GM23338 (cell line): Measurements from ENCODE around the gene HIVEP2. TPM values are rescaled to one million over a fixed set of nuclear protein-coding genes. Genes with fewer than 3 reads are reported as not detected.

Experiments
- ATAC-seq: fragments of 200-7000 bp; cut with Tn5 transposase; 3 replicates; pipeline ENCODE4 v1.9.1; 2020
- DNase-seq: peaks from one replicate; pipeline ENCODE4 v3.0.0-alpha.2; 2015; ENCODE audit warnings: low spot score
- H2AFZ ChIP-seq: fragments of 200-600 bp; sonication (generic); 2 replicates; pipeline ENCODE4 v1.8.0; 2016; ENCODE audit warnings: antibody characterized with exemption, mild to moderate bottlenecking, moderate library complexity
- H3F3A ChIP-seq: fragments of 200-600 bp; sonication (generic); replicated peaks from 2 replicates; pipeline ENCODE4 v1.8.0; 2017; ENCODE audit warnings: antibody characterized with exemption, mixed run types, low read depth
- H3K27ac ChIP-seq: fragments of 200-600 bp; sonication (generic); 2 replicates; pipeline ENCODE4 v1.6.1; 2016; ENCODE audit warnings: low read depth
- H3K27me3 ChIP-seq: fragments of 200-600 bp; sonication (generic); 2 replicates; pipeline ENCODE4 v1.8.0; 2016; ENCODE audit warnings: mild to moderate bottlenecking, mixed run types, moderate library complexity; ENCODE audit not compliant: insufficient read depth
- H3K36me3 ChIP-seq: fragments of 200-600 bp; sonication (generic); 2 replicates; pipeline ENCODE4 v1.8.0; 2016; ENCODE audit warnings: mild to moderate bottlenecking; ENCODE audit not compliant: insufficient read depth
- H3K4me1 ChIP-seq: fragments of 200-600 bp; sonication (generic); 2 replicates; pipeline ENCODE4 v1.8.0; 2016; ENCODE audit warnings: mild to moderate bottlenecking, moderate library complexity; ENCODE audit not compliant: insufficient read depth
- H3K4me2 ChIP-seq: fragments of 200-600 bp; sonication (generic); 2 replicates; pipeline ENCODE4 v1.7.1; 2017; ENCODE audit warnings: mixed run types
- H3K4me3 ChIP-seq: fragments of 200-600 bp; sonication (generic); 2 replicates; pipeline ENCODE4 v1.6.1; 2016; ENCODE audit warnings: mixed run types
- H3K79me2 ChIP-seq: fragments of 200-600 bp; sonication (generic); replicated peaks from 2 replicates; pipeline ENCODE4 v1.8.0; 2017; ENCODE audit warnings: mild to moderate bottlenecking; ENCODE audit not compliant: insufficient read depth
- H3K9me2 ChIP-seq: fragments of 200-600 bp; sonication (generic); 2 replicates; pipeline ENCODE4 v1.8.0; 2017; ENCODE audit not compliant: insufficient read depth
- H4K20me1 ChIP-seq: fragments of 200-600 bp; sonication (generic); replicated peaks from 2 replicates; pipeline ENCODE4 v1.8.0; 2017; ENCODE audit warnings: mild to moderate bottlenecking; ENCODE audit not compliant: insufficient read depth
- H3K27ac Mint-ChIP-seq: 2 replicates; pipeline ENCODE4 v1.8.0; 2020; ENCODE audit warnings: inconsistent platforms, mild to moderate bottlenecking, moderate library complexity, mixed read lengths
- H3K27me3 Mint-ChIP-seq: 3 replicates; pipeline ENCODE4 v1.8.0; 2022; ENCODE audit warnings: low read depth, mild to moderate bottlenecking, moderate library complexity, mixed read lengths, inconsistent platforms; ENCODE audit not compliant: insufficient read depth, poor library complexity
- H3K36me3 Mint-ChIP-seq: 3 replicates; pipeline ENCODE4 v1.8.0; 2021; ENCODE audit warnings: low read depth, mild to moderate bottlenecking, inconsistent platforms, moderate library complexity, mixed read lengths
- H3K4me1 Mint-ChIP-seq: 3 replicates; pipeline ENCODE4 v1.8.0; 2020; ENCODE audit warnings: mild to moderate bottlenecking, inconsistent platforms, mixed read lengths
- H3K4me3 Mint-ChIP-seq: 3 replicates; pipeline ENCODE4 v1.8.0; 2021; ENCODE audit warnings: moderate library complexity, mild to moderate bottlenecking, inconsistent platforms, mixed read lengths
- H3K9me3 Mint-ChIP-seq: 3 replicates; pipeline ENCODE4 v1.8.0; 2020; ENCODE audit warnings: moderate library complexity, mild to moderate bottlenecking, inconsistent platforms, mixed read lengths
- CREB1 ChIP-seq: fragments of 250-450 bp; sonication (Bioruptor Pico); IDR thresholded peaks from 2 replicates; pipeline ENCODE4 v1.5.0; 2020; ENCODE audit warnings: low read depth, mild to moderate bottlenecking, moderate library complexity
- CTCF ChIP-seq, 2 experiments: fragments of 200-600 bp in 1 of 2; sonication (generic) in 1 of 2; conservative IDR thresholded peaks; 2 replicates each; pipeline versions ENCODE4 v1.5.1 to v1.6.1; 2016 to 2017; ENCODE audit warnings: antibody characterized with exemption in 2 of 2, low read depth in 2 of 2, mild to moderate bottlenecking in 2 of 2, moderate library complexity in 1 of 2
- ETS1 ChIP-seq: IDR thresholded peaks from 2 replicates; pipeline ENCODE4 v1.6.1; 2016; ENCODE audit warnings: antibody characterized with exemption
- EZH2 ChIP-seq: fragments of 200-600 bp; sonication (generic); IDR thresholded peaks from one replicate; pipeline ENCODE4 v1.8.0; 2017; ENCODE audit warnings: antibody characterized with exemption, mild to moderate bottlenecking, low read depth; ENCODE audit not compliant: unreplicated experiment
- EZH2phosphoT487 ChIP-seq: fragments of 200-600 bp; sonication (generic); IDR thresholded peaks from one replicate; pipeline ENCODE4 v1.8.1; 2018; ENCODE audit warnings: antibody characterized with exemption; ENCODE audit not compliant: unreplicated experiment
- JUNB ChIP-seq: IDR thresholded peaks from one replicate; pipeline ENCODE4 v1.6.1; 2016; ENCODE audit warnings: antibody characterized with exemption; ENCODE audit not compliant: unreplicated experiment
- NANOG ChIP-seq: IDR thresholded peaks from 2 replicates; pipeline ENCODE4 v1.6.1; 2016; ENCODE audit warnings: antibody characterized with exemption, borderline replicate concordance
- POLR2AphosphoS5 ChIP-seq: IDR thresholded peaks from 2 replicates; pipeline ENCODE4 v1.6.1; 2016; ENCODE audit warnings: antibody characterized with exemption, low read depth
- REST ChIP-seq: IDR thresholded peaks from one replicate; pipeline ENCODE4 v1.6.1; 2018; ENCODE audit warnings: antibody characterized with exemption; ENCODE audit not compliant: unreplicated experiment
- STAT1 ChIP-seq: IDR thresholded peaks from one replicate; pipeline ENCODE4 v1.6.1; 2016; ENCODE audit warnings: antibody characterized with exemption; ENCODE audit not compliant: unreplicated experiment
- ZNF114 ChIP-seq: fragments of 250-450 bp; sonication (Bioruptor Pico); IDR thresholded peaks from 2 replicates; pipeline ENCODE4 v1.5.0; 2020; ENCODE audit warnings: mild to moderate bottlenecking, moderate library complexity
- ZNF331 ChIP-seq: fragments of 250-450 bp; sonication (Bioruptor Pico); IDR thresholded peaks from 2 replicates; pipeline ENCODE4 v1.5.0; 2020; ENCODE audit warnings: low read depth, mild to moderate bottlenecking, moderate library complexity
- ZNF462 ChIP-seq: fragments of 250-450 bp; sonication (Bioruptor Pico); IDR thresholded peaks from 2 replicates; pipeline ENCODE4 v1.5.0; 2020; ENCODE audit warnings: mild to moderate bottlenecking, moderate library complexity
- polyA plus RNA-seq: library from polyadenylated mRNA; unstranded; fragments of >200 nt; fragmentation: Nextera tagmentation; extraction: Ambion mirVana; gene quantifications from 2 replicates; pipeline ENCODE4 v1.2.1, GENCODE V29; 2016
- total RNA-seq: library from RNA; depleted of rRNA; stranded (reverse); fragments of >200 nt; shearing (Covaris generic); gene quantifications from 2 replicates; pipeline ENCODE4 v1.2.3, GENCODE V29; 2014

The HIVEP2 gene
- total and polyA plus RNA-seq, 2 experiments from 2014 or later, result 1.5 to 7.4 TPM

- Mint-ChIP-seq H3K4me1 (peaks cover 9% of the 10 kb centered on the region), H3K27ac (no peak overlapping the region), H3K9me3 (no peaks in the 10 kb centered on the region; the same call in 2 of the 3 replicates), H3K36me3 (no peaks in the 10 kb centered on the region), H3K27me3 (peaks cover 7% of the 10 kb centered on the region), H3K4me3 (no peak overlapping the region)
- Histone ChIP-seq H3K4me2 (no peak overlapping the region), H4K20me1 (no peaks in the 10 kb centered on the region), H3K27ac (no peak overlapping the region), H3F3A (no peaks in the 10 kb centered on the region), H3K4me1 (0 out of 2 replicates have a peak, but pooled peaks cover 5% of the 10 kb centered on the region), H3K79me2 (no peaks in the 10 kb centered on the region), H2AFZ (no peak overlapping the region), H3K9me2 (peaks cover 11% of the 10 kb centered on the region; the same call in 1 of the 2 replicates), H3K4me3 (no peak overlapping the region), H3K27me3 (no peaks in the 10 kb centered on the region), H3K36me3 (no peaks in the 10 kb centered on the region)
- ATAC-seq, result no peak
- TF ChIP-seq STAT1 (no peak), ETS1 (no peak), JUNB (no peak), ZNF114 (no peak), NANOG (no peak), POLR2AphosphoS5 (no peak), REST (no peak), EZH2 (no peak), CREB1 (CRISPR knock-in tag) (no peak), CTCF (conservative IDR thresholded peaks at IDR 0.05; ENCODE audit: low read depth in 2 of 2) (no peak), ZNF331 (CRISPR knock-in tag) (no peak), EZH2phosphoT487 (no peak), ZNF462 (CRISPR knock-in tag) (no peak)
- DNase-seq, result no peak
These were observed 216.6 kb downstream of the HIVEP2 start for GRCh38 chr6:142728364-142728763.
